Amygdala (tissue), 56 donors: ENCODE data around the gene FGF14.
A peak's percentile ranks its signal among the peaks of the same experiment; 100 is the strongest.

Experiments used
- DNase-seq, 56 donors: peaks; one replicate each; lab custom pipeline; 2025; lab: John Stamatoyannopoulos, UW

The FGF14 gene

DNA sequence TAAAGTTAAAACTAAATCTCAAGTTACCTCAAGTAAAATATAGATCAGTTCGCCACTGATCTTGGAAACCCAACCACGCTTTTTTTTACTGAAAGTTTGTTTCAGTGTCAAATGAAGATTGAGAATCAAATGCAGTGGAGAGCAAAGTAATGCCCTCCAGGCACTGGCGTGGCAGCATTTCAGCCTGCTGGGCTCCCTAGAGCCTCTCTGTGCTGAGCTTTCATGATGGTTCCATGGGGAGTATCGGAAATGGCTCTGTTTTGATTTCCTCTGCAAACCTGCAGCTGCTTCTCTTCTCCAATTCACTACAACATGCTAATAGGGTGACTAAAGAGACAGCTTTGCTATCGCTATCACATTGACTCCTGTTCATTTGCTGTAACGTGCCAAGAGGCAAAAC lies 141.6 kb downstream of the FGF14 start:
- DNase-seq, result no peak

DNA sequence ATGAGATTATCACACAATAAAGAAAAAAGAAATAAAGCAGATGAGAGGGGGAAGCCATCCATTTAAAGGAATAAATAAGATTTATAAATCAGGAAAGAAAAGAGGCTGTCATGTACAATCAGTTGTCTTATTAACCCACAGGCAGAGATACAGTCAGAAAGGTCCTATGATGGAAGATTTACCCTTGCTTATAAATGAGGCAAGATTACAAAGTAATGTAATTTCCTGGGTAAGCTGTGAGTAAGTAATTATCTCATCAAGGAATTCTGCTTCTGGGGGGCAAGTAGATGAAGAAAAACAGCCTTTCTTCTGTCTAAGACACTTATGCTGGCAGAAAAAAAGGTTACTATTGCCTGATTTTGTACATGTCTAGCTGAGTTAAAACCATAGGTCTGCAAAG lies 146.4 kb downstream of the FGF14 start:
- no peak for DNase-seq

DNA sequence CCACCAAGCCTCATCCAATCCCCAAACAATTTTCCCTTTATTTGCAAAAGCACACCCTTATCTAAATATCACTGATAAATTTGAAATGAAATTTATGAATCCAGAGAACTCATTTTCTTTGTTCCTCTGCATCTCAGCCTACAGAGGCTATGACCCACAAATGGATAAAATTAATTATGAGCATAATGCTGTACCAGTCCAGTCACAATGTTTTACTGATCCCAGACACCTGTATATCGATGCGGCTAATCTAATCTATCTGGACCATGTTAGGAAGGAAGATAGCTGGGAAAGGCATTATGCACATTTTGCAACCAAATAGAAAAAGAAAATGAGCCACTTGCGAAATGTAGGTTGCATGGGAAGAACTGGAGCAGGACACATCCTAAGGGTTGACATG lies 150.0 kb downstream of the FGF14 start:
- no peak for DNase-seq

DNA sequence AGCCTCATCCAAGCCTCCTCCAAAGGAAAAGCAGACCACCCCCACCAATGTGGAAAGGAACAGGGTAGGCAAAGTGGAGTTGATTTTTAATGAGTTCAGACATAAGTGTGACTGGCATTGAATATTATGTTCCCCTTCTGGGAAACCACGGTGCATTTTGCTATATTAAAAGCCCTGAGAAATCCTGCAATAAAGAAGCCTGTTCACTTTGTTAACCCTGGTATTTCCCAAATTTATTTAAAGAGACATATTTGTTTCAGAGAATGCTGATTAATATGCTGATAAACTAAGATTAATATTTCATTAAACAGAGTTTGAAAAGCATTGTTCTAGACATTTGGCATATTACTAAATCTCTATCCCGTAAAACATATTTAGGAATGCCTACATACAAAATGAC lies 151.4 kb downstream of the FGF14 start:
- no peak for DNase-seq

DNA sequence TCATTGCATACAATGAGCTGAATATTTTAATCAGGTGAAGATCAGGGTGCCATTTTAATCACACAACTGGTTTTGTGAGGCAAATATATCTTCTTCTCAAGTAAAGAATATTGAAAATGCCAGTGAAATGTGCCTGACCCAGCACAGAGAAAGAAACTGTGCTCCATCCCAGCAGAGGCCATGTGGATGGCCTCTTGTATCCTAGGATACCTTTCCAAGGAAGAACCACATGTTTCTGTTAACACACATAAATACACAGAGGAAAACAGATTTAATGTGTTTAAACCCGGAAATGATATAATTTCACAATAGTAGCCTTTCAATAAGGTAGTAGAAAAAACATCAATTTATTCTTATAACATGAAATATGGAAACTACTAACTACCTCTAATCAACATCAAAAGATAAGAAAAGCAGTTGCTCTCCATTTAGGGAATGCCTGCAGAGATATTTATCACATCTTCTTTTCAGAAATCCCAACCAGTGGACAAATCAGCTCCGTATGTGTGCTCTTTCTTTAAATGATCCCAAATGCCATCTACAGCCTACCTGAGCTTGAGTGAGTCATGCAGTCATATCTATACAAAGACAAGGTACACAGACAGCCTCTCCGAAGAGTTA lies 157.1 kb downstream of the FGF14 start:
- DNase-seq, result no peak

DNA sequence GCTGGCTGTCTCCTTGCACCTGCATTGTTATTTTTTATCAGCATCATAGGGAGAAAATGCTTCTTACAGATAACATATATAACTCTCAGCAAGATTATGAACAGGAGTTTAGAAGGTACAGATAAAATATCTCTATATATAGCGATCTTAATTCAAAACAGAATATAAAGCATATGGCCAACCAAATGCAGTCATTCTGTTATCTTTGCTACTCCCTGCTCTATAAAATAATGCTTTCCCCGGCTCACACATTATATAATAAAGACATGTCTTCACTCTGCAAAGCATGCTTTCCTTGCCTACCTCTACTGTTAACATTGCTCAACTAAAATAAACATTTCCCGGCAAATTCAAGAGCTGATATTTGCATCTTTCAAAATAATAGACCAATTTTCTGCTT lies 161.7 kb downstream of the FGF14 start:
- DNase-seq, result no peak

DNA sequence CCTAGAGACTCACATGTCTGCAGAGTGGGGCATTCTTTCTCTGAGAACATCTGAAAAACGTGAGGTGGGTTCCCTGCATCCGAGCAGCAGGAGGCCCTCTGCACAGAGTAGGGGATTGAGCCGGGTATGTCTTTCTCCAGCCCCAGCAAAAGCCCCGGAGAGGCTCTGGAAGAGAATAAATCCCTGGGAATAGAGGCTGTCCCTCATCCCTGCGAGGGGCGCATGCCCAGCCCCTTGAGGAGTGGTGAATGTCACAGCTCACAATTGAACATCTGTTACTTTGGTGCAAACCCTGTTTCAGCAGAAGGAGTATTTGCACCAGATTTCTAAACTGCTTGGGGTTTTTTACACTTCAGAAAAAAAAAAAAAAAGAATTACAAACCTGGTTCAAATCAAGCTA lies 164.6 kb downstream of the FGF14 start:
- DNase-seq, result peak in 2 of 56 donors; percentile 4

DNA sequence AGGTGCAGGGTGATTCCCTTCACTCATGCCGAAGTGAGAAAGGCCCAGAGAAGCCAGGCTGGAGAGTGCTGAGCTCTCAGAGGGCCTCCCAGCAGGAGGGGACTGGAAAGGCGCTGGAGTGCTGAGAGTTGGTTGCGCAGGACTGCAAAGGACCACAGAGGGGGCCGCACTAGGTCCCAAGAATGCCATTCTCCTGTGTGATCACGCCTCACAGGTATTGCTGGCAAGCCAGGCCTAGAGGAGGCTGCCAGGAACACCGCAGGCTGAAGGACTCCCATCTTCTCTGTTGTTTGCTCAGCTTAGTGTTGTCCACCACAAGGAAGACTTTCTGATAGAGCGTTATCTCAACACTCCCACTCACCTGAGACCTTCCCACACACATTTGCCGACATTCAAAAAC lies 165.0 kb downstream of the FGF14 start:
- DNase-seq, result peak in 1 of 56 donors; percentile 1

DNA sequence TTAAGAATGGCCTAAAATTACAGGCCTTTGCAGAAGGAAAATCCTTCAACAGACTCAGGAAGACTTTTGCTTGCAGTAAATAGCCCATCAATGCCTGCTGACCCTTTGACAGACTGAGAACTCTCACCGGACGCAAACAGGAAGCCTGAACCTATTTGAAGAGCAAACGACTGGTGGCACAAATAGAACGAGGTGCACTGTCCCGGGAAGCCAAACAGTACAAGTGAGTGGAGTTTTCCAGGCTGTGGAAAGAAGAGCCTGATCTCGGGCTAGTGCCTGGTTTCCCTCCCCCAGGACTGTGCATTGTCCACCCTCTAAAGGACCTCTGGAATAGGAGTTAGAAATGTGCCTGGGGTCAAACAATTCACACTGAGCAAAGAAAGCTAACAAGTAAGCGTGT lies 165.5 kb downstream of the FGF14 start:
- no peak for DNase-seq

DNA sequence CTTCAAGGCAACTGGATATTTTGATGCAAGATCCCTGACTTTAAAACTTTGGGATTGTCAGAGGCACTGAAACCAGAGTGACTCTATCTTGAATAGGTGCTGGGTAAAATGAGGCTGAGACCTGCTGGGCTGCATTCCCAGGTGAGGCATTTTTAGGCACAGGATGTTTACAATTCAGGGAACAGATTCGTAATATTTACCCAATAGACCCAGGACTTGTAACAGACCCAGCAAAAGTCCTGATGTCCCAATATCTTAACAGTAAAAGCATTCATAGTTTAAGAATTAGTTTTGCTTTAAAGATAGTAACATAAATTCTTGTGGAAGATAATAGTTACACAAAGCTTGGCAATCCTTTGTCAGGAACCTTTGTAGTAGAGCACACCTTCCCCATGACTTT lies 166.2 kb downstream of the FGF14 start:
- DNase-seq, result no peak

DNA sequence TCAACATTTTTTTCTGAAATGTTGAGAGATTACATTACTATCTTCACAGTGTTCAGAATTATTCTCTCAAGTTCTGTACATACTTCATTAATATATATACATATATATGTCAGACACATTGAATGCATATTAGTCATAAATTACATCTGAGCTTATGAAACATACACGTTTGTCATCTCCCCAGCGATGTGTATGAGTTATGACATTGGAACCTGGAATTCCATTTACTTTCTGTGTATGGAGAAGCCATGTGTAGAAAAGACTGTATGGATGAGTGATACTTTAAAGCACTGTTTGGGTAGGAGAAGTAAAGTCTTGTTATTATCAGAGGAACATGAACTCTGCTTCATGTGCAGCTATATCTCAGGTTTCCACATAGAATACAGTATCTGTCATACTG lies 167.2 kb downstream of the FGF14 start:
- no peak for DNase-seq

DNA sequence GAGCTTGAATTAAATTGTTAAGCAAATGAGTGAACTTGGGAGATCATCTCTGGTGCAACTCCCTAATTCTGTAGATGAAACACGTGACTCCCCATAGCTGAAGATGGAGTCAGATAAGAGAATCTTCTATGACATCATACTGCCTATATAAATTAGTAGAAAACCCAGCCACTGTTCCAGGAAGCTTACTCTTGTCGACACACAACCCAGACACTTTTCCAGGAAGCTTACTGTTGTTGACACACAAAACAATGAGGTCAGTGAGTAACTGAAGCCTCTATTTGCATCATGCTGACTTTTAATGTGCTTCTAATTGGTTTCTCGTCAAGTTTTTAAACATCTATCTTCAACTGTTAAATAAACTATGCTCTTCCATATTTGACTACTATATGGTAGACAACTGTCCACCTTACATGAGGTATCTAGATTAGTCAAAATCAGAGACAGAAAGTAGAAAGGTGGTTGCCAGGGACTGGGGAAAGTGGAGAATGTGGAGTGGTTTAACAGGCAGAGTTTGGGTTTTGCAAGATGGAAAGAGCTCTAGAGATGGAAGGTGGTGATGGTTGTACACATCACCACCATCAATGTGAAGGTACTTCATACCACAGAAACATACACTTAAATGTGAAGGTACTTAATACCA lies 168.2 kb downstream of the FGF14 start:
- DNase-seq, result no peak

DNA sequence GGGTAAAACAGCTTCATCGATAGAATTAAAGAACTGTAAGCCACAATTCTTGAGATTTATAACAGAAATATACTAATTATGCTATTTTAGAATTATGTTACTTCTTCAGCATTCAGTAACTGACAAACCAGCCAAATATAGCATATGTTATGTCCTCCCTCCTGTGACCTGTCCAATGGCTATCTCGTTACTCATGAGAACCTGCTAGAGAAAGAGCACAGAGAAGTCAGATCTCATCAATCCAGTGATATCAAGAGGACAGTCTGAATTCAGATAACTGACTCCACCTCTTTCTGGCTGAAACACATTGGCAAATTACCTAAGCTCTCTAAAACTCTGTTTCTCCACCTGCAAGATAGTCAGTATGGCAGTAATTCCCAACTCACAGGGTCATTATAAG lies 170.4 kb downstream of the FGF14 start:
- no peak for DNase-seq

DNA sequence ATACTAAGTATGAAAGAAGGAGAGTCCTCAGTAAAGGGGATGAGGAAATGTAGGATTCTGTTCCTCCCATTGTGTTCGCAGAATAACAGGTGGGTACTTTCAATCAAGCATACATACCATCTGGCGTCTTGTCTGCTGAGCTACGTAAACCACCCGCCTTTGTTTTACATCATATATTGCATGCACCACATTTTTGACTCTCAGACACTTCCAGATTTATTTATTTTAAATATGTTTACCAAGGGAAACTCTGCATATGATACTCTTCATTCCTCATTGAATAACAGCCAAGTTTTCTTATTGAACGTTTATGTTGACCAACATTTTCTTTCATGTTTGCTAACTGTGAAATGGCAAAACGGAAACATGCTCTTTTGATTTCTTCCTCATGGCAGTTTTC lies 174.1 kb downstream of the FGF14 start:
- no peak for DNase-seq

DNA sequence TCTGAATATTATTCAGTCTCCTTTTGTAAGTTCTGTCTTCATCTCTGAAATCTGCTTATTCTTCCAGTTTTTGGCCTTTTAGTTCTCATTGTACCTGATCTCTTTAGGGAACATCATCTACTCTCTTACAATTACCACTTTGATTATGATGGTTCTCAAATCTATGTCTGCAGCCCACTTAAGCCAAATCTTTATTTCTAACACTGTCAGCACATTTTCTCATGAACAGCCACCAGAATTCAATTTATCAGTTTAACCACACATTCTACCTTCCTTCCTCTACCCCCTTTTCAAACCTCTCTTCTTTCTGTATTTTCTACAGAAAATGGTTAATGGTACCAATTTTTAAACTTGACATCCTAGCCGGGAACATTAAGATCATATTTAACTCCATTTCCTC lies 175.3 kb downstream of the FGF14 start:
- DNase-seq, result no peak

DNA sequence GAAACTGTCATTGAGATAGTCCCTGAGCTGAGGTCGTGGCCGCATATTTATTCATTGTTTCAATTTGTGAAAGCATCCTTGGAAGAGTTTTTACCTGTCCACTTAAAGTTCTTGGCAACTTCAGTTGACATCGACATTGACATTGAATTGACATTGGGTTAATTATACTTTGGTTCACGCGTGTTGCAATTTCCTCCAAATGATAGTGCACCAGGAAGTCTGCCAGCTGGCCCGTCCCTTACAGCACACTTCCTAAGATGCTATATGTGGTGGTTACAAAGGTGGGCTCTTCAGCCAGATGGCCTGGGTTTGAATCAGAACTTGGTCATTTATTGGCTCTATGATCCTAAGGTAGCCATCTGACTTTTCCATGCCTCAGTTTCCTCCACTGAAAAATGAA lies 176.0 kb downstream of the FGF14 start:
- no peak for DNase-seq

DNA sequence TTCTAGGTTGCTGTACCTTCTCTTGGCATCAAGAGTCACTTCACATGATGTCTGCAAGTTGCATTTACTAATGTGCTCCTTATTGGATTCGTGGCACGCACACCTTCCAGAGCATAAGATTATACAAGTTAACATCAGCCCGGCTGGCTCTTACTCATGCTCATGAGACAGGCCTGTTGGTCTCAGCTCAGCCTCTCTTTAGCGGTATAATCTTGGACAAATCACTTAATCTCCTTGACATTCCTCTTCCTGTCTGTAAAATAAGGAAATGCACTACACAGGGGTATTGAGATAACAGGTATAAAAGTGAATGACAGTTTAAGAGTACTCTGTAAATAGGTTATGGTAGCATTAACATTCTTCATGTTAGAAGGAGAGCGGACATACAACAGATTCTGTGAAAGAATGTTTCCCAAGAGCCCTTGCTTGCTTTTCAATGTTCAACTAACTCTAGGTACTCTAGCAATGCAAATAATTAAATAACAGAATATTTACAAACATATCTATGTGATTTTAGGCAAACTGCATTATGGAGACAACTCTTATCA lies 181.1 kb downstream of the FGF14 start:
- no peak for DNase-seq

DNA sequence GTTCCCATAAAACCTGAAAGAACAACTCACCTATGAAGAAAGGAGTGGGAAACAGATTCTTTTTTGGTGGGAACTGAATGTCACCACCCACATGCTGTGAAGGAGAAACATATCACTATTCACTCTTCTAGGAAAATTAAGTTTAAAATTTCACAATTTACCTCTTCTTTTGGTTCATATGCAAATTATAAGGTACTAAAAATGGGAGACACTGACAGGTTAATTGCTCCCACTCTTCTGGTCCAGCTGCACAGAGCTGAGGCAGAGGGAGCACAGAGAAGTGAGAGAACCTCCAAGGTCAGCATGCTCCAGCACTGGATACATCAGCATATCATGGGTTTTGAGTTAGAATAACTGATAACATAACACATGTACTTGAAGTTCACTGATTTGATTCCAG lies 186.9 kb downstream of the FGF14 start:
- DNase-seq, result no peak

DNA sequence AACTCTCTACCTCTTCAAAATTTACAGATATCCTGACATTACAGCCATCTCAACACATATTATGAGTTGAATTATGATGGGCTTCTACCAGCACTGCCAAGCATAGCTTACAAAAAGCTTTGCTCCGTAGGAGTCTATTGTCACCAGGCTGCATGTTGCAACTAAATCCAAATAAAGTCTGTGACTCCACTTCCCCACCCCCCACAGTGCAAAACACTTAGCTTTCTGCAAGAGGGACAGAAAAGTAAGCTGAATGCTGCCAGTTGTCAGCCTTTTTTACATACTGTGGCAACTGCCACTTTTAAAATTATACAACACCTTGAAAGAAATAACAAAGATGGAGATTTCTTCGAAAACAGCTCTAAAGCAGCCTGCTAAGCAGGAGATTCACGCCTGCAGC lies 189.1 kb downstream of the FGF14 start:
- DNase-seq, result peak in 1 of 56 donors; percentile 1

DNA sequence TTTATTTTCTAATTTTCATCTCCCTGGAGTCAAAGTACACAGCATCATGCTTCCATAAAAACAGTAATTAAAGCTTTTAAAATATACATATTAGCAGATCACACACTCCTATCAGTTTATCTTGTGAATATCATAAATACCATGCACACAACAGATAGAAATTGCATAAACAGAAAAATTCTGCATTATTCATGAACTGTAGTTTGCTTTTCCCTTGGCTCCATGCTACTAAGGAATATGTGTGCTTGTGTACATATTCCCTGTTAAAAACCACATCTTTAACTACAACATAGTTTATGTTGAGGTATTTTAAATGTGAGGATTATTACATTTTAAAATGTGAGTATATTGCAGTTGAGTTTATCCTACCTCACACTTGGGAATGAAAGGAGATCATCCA lies 193.5 kb downstream of the FGF14 start:
- no peak for DNase-seq

DNA sequence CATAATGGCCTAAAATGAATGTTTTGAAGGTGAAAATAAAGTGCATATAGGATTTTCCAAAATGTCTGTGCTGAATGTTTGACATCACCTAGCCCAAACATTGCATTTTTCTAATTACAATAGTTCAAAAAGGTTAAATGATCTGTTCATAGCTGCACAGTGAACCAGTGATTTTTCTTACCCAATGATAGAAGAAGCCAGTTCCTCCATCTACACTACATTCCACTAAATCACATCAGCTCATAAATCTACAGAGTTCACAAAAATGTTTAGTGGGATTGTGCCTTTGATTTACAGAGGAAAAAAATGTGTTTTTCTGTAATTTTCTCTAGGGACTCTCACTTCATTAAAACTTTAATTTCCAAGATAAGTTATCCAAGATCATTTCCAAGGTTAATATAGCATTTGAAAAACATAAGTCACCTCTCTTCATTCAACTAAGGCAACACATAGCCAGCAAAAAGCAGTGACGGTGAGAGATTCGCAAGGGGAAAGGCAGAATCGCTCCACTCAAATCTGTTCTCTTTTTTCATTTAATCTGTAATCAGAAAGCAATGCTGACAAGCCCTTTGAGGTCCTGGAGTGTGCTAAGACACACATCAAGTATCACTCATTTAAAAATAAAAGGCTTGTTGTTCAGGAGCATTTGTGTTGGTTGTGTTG lies 194.0 kb downstream of the FGF14 start:
- DNase-seq, result no peak

DNA sequence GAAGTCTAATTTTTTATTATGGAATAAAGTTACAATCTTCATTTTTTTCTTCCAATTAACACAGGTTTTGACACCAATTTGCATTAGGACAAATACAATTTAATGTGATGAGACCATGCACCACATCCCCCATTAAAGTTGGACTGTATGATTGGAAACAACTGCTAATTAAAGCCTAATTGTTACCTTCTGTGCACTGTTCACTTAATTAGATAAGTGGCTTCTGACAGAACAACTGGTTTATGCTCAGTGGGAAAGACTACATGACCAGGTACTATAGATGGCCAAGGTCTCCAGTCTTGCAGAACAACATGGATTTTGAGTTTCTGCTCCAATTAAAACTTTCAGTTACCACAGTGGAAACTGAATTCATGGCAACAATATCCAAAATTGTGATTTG lies 198.1 kb downstream of the FGF14 start:
- no peak for DNase-seq
